H1 (cell line): ENCODE measurements around the gene TOGARAM1.

Source experiments
- CREB1 ChIP-seq: IDR thresholded peaks from 2 replicates; pipeline ENCODE4 v1.6.1; 2012; ENCODE audit warnings: inconsistent platforms
- EZH2 ChIP-seq: fragments of 200-600 bp; sonication (generic); IDR thresholded peaks from 2 replicates; pipeline ENCODE4 v1.7.1; 2012; ENCODE audit warnings: low read depth, mild to moderate bottlenecking, moderate library complexity, low read length, inconsistent platforms; ENCODE audit not compliant: severe bottlenecking
- GABPA ChIP-seq: IDR thresholded peaks from 2 replicates; pipeline ENCODE4 v1.6.1; 2011; ENCODE audit warnings: mild to moderate bottlenecking, low read length, moderate library complexity, borderline replicate concordance; ENCODE audit not compliant: insufficient read depth
- HDAC6 ChIP-seq: IDR thresholded peaks from one replicate; pipeline ENCODE4 v1.7.1; 2012; ENCODE audit warnings: low read depth, mild to moderate bottlenecking, inconsistent platforms, low read length, moderate library complexity
- JUN ChIP-seq: IDR thresholded peaks from 2 replicates; pipeline ENCODE4 v1.6.1; 2011; ENCODE audit warnings: low read depth, mild to moderate bottlenecking, improper control_type of control experiment, low read length
- POLR2AphosphoS5 ChIP-seq: IDR thresholded peaks from 2 replicates; pipeline ENCODE4 v1.6.1; 2011; ENCODE audit warnings: low read depth, low read length
- POU5F1 ChIP-seq: IDR thresholded peaks from 2 replicates; pipeline ENCODE4 v1.6.1; 2011; ENCODE audit warnings: low read depth, mild to moderate bottlenecking, low read length, moderate library complexity
- RFX5 ChIP-seq: IDR thresholded peaks from 2 replicates; pipeline ENCODE4 v1.6.1; 2011; ENCODE audit warnings: low read depth, low read length, improper control_type of control experiment, borderline replicate concordance
- SP4 ChIP-seq: IDR thresholded peaks from 2 replicates; pipeline ENCODE4 v1.6.1; 2012; ENCODE audit warnings: low read length, inconsistent platforms
- TAF1 ChIP-seq: IDR thresholded peaks from 2 replicates; pipeline ENCODE4 v1.6.1; 2011; ENCODE audit warnings: mild to moderate bottlenecking, low read depth, low read length
- TF ChIP-seq, protein P1 (sequence below), 3 experiments: IDR thresholded peaks; 1 replicate in 2 of 3; 2 replicates in 1 of 3; pipeline versions ENCODE4 v1.5.1 to v1.6.1; 2011; ENCODE audit warnings: low read length in 3 of 3, mild to moderate bottlenecking in 3 of 3, inconsistent platforms in 2 of 3, low read depth in 1 of 3, moderate library complexity in 1 of 3; ENCODE audit not compliant: insufficient read depth in 1 of 3; ENCODE audit errors: control extremely low read depth in 1 of 3
- TF ChIP-seq, protein P2 (sequence below): IDR thresholded peaks from 2 replicates; pipeline ENCODE4 v1.6.1; 2012; ENCODE audit warnings: inconsistent platforms

DNA sequence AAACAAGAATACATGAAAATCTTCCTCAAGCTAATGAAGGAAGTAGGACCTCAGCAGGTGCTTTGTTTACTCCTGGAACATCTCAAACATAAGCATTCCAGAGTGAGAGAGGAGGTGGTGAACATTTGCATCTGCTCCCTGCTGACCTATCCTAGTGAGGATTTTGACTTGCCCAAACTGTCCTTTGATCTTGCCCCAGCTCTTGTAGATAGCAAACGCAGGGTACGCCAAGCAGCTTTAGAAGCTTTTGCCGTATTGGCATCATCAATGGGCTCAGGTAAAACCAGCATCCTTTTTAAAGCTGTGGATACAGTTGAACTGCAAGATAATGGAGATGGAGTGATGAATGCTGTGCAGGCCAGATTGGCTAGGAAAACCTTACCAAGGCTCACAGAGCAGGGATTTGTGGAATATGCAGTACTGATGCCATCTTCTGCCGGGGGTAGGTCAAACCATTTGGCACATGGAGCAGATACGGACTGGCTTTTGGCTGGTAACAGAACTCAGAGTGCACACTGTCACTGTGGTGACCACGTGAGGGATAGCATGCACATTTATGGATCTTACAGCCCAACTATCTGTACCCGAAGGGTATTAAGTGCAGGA, 1.9 kb downstream of the TOGARAM1 start:
- no peak for TF ChIP-seq SP4
- no peak for TF ChIP-seq POLR2AphosphoS5
- TF ChIP-seq, protein P1, sequence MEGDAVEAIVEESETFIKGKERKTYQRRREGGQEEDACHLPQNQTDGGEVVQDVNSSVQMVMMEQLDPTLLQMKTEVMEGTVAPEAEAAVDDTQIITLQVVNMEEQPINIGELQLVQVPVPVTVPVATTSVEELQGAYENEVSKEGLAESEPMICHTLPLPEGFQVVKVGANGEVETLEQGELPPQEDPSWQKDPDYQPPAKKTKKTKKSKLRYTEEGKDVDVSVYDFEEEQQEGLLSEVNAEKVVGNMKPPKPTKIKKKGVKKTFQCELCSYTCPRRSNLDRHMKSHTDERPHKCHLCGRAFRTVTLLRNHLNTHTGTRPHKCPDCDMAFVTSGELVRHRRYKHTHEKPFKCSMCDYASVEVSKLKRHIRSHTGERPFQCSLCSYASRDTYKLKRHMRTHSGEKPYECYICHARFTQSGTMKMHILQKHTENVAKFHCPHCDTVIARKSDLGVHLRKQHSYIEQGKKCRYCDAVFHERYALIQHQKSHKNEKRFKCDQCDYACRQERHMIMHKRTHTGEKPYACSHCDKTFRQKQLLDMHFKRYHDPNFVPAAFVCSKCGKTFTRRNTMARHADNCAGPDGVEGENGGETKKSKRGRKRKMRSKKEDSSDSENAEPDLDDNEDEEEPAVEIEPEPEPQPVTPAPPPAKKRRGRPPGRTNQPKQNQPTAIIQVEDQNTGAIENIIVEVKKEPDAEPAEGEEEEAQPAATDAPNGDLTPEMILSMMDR (IDR thresholded peaks at IDR 0.05; ENCODE audit: control extremely low read depth in 1 of 3, insufficient read depth in 1 of 3, low read depth in 1 of 3, low read length in 3 of 3): no peak
- TF ChIP-seq TAF1: no peak
- no peak for TF ChIP-seq GABPA
- TF ChIP-seq JUN: no peak
- no peak for TF ChIP-seq CREB1
- TF ChIP-seq, protein P2, sequence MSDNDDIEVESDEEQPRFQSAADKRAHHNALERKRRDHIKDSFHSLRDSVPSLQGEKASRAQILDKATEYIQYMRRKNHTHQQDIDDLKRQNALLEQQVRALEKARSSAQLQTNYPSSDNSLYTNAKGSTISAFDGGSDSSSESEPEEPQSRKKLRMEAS: 0 out of 2 replicates have a peak, but pooled peaks have one; percentile 15
- no peak for TF ChIP-seq EZH2
- TF ChIP-seq POU5F1: no peak
- TF ChIP-seq RFX5: no peak
- TF ChIP-seq HDAC6: no peak
